ENCODE measurements around the gene TPSD1. TPM values are rescaled to one million over a fixed set of nuclear protein-coding genes. Genes with fewer than 3 reads are reported as not detected.

The TPSD1 gene
- total RNA-seq, 1 donor from 2014 or later = 9.4 TPM

DNA sequence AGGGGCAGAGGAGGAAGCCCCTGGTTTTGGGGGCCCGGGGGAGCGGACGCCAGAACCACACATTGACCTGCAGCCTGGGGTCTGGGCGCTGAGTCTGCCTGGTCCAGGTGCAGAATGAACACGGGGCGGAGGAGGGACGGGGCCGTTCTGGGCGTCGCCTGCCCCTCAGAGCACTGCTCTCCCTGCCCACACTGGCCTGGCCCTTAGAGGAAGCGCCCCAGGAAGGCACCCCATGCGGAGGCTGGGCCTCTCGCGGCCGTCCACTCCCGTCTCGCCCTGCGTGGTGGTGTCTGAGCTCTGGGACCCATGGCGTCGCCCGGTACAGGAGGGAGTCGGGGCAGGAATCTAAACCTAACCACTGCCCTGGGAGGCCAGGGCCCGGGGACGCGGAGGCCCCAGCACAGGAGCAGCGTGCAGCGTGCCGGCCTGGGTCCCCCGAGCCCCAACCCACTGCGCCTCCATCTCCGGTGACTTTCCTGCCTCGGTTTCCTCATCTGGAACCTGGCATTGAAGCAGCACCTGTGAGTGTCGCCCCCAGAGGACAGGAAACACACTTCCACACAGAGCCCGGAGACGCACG, 4.3 kb downstream of the TPSD1 start:
- ATAC-seq = no peak
- H3K27ac ChIP-seq = no peak overlapping the region
- H3K27me3 ChIP-seq = peaks cover 49% of the 10 kb centered on the region
- H3K9me3 ChIP-seq = no peaks in the 10 kb centered on the region
- no peaks in the 10 kb centered on the region for H3K4me1 ChIP-seq
- TF ChIP-seq, protein P1, sequence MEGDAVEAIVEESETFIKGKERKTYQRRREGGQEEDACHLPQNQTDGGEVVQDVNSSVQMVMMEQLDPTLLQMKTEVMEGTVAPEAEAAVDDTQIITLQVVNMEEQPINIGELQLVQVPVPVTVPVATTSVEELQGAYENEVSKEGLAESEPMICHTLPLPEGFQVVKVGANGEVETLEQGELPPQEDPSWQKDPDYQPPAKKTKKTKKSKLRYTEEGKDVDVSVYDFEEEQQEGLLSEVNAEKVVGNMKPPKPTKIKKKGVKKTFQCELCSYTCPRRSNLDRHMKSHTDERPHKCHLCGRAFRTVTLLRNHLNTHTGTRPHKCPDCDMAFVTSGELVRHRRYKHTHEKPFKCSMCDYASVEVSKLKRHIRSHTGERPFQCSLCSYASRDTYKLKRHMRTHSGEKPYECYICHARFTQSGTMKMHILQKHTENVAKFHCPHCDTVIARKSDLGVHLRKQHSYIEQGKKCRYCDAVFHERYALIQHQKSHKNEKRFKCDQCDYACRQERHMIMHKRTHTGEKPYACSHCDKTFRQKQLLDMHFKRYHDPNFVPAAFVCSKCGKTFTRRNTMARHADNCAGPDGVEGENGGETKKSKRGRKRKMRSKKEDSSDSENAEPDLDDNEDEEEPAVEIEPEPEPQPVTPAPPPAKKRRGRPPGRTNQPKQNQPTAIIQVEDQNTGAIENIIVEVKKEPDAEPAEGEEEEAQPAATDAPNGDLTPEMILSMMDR (IDR thresholded peaks at IDR 0.05) = no peak
- intact Hi-C loops (cut with DNase I) = no loop called here
- DNase-seq = no peak
- H3K4me3 ChIP-seq = no peak overlapping the region
- H3K36me3 ChIP-seq = no peaks in the 10 kb centered on the region

- Histone ChIP-seq H3K36me3 (no peaks in the 10 kb centered on the region), H3K27me3 (peaks cover 49% of the 10 kb centered on the region), H3K4me3 (no peak overlapping the region), H3K4me1 (no peaks in the 10 kb centered on the region), H3K27ac (no peak overlapping the region), H3K9me3 (no peaks in the 10 kb centered on the region)
- ATAC-seq = no peak
- intact Hi-C loops (cut with DNase I) = no loop called here
- TF ChIP-seq, protein P1 (IDR thresholded peaks at IDR 0.05) = no peak
- no peak for DNase-seq
These were observed 5.4 kb downstream of the TPSD1 start for GRCh38 chr16:1261131-1261892.

DNA sequence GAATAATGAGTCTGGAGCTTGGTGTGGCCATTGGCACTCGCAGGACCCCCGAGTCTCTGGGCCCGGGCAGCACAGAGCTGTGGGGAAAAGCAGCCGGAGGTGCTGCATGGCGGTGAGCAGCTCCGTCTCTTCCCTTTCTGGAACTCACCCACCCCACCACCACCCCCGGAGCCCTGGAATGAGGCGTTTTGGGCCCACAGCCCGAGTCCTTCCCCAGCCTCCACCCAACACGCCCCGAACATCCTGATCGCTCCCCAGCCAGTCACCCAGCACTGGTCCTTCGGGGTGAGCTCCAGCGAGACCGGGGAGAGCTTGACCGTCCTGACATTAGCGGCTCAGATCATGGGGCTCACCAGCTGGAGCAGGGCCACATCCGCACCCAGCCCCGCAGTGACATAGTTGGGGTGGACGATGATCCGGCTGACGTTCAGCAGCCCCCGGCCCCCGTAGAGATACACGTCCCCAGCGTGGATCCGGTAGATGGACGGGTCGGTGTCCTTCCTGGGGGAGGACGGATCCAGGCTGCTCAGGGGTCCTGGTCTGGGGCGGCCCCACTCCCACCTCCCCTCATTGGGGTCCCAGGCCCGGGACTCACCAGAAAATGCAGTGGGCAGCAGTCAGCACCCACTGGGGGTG, 6.5 kb downstream of the TPSD1 start:
- peaks cover 49% of the 10 kb centered on the region for H3K27me3 ChIP-seq
- DNase-seq = no peak

DNA sequence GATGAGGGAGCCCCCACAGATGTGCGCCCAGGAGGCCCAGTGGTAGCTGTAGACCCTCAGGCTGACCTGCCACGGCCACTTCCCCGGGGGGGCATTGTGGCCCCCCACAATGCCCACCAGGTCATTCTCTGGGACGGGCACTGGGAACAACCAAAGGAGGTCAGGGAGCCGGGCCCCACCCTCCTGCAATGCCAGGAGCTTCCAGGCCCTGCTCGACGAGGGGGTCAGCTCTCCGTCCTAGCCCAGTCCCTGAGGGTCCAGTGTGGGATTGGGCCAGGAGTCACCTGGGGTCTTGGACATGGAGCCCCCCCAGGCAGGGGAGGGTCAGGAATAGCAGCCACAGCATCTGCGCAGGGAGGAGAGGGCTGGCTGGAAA, 7.0 kb downstream of the TPSD1 start:
- no peak for DNase-seq
- H3K4me3 ChIP-seq = no peak overlapping the region
- H3K27ac ChIP-seq = no peak overlapping the region
- ATAC-seq = no peak
- H3K4me1 ChIP-seq = no peaks in the 10 kb centered on the region
- no peaks in the 10 kb centered on the region for H3K36me3 ChIP-seq
- no peaks in the 10 kb centered on the region for H3K9me3 ChIP-seq
- intact Hi-C loops (cut with DNase I) = no loop called here
- H3K27me3 ChIP-seq = peaks cover 46% of the 10 kb centered on the region
- TF ChIP-seq, protein P1 (IDR thresholded peaks at IDR 0.05) = no peak

More for the DNA sequence above, 6.5 kb downstream of the TPSD1 start:
- no peak for ATAC-seq
- H3K36me3 ChIP-seq = no peaks in the 10 kb centered on the region
- no peaks in the 10 kb centered on the region for H3K4me1 ChIP-seq
- no peaks in the 10 kb centered on the region for H3K9me3 ChIP-seq
- intact Hi-C loops (cut with DNase I) = no loop called here
- H3K4me3 ChIP-seq = no peak overlapping the region
- no peak overlapping the region for H3K27ac ChIP-seq
- TF ChIP-seq, protein P1 (IDR thresholded peaks at IDR 0.05) = no peak

GRCh38 chr16:1263591-1264344, 7.9 kb downstream of the TPSD1 start:
- DNase-seq (no peak), ATAC-seq (no peak)
- Histone ChIP-seq H3K4me3 (no peak overlapping the region), H3K27ac (no peak overlapping the region), H3K4me1 (no peaks in the 10 kb centered on the region), H3K36me3 (no peaks in the 10 kb centered on the region), H3K27me3 (peaks cover 40% of the 10 kb centered on the region), H3K9me3 (no peaks in the 10 kb centered on the region)
- intact Hi-C loops (cut with DNase I) = no loop called here
- TF ChIP-seq, protein P1 (IDR thresholded peaks at IDR 0.05) = no peak

Measured in upper lobe of right lung (tissue), 1 donor.